NCI-H1105 (cell line): ENCODE data around the gene CES1.
"Not testable (repeated sequence)": the region's sequence is repeated elsewhere in the genome, so short reads cannot be mapped to it uniquely, and the experiment has no call there.

Experiments
- DNase-seq: peaks from one replicate; lab custom pipeline; 2025; lab: John Stamatoyannopoulos, UW

CES1 gene

DNA sequence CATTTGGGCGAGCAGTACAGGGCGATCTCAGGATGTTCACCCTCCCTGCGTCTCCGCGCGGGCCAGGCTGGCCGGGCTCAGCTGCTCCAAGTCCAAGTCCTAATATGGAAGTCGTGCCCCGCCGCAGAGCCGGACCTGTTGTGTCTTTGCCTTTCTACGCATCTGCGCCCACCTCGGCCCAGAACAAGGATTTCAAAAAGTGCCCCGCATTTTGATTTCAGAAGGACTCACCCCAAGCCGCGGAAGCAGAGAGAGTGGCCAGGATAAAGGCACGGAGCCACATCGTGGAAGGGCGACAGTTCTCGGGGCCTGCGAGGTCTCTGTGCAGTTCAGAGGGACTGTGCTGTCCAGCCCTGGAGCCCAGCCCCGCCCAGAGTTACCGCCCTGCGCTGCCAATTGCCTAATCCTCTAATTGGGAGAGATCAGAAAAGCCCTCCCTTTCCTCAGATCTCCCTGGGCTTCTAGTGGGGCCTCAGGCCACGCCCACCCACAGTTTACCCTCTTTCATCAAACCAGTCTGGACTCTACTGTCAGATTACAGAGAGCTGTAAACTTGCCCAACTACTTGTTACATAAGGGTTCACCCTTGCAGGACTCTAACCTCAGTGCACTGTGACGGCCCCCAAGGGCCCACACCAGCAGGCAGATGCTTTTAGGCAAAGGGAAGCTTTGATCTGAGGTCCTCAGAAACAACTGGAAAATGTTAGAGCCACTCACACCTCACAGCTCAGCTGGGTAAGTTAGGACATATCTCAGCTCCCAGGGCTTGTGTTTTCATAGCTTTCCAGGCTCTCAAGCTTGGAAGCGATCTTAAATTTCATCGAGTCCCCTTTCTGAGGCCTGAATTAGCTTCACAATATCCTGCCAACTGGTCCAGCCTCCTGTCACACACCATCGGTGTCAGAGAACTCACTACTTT is at the start of gene CES1:
CES1 (minus strand) TSS at position 324 of the 919 bp plus-strand sequence; CDS start at position 283, 41 bp downstream.
- DNase-seq, result no peak

DNA sequence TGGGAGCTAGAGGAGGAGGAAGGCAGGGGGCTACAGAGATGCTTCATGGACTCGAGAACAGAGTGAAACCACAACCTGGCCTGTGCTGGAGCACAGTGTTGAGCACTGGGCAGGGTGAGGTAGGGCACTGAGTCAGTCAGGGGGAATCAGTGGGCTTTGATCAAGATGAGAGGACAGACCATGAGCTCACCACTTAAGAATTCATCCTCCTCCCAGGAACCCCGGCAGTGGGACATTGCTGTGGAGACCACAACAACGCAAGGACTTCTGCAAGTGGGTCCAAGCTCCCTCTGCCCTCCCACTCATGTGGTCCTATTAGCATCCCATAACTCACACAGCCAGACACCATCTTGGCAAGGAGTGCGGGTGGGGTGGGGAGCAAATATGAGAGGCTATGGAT is 44.0 kb upstream of the CES1 start:
- no peak for DNase-seq

- no peak for DNase-seq
Measured at GRCh38 chr16:55875273-55875672, 42.4 kb upstream of the CES1 start, which contains the start of gene CES5A. CES5A (minus strand) TSS chr16:55875373; CDS start chr16:55875221, 152 bp downstream.

- DNase-seq, result no peak
Measured at GRCh38 chr16:55873122-55873521, 40.2 kb upstream of the CES1 start.

- DNase-seq, result no peak
Measured at GRCh38 chr16:55872130-55872529, 39.2 kb upstream of the CES1 start.

DNA sequence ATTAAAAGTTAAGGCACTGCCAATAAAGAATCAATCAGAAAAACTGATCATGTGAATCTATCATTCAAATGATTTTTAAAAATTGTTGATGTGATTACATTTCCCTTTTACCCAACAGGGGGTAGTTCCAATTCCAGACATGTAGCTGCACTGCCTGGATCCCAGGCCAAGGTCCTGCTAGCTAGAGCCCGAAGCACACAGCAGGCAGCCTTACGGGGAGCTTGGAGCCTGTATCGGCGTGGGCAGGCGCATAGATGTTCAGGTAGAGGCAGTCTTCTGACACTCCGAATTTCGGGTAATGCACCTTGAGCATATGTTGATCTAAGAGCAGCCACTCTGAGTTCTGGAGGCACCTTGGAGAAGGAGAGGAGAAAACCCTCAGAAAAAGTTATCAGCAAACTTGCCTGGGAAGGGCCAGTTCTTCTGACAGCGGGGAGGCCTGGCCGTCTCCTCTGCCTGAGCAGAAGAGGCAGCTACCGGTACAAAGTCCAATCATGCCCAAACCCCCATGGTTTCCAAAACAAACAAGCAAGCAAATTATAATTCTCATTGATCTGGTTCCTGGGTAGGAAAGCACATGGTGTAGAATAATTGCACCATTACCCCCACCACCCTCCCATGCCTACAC is 38.6 kb upstream of the CES1 start:
- no peak for DNase-seq

- DNase-seq, result no peak
Measured at GRCh38 chr16:55868980-55869379, 36.1 kb upstream of the CES1 start.

- no peak for DNase-seq
Measured at GRCh38 chr16:55868137-55868536, 35.2 kb upstream of the CES1 start.

DNA sequence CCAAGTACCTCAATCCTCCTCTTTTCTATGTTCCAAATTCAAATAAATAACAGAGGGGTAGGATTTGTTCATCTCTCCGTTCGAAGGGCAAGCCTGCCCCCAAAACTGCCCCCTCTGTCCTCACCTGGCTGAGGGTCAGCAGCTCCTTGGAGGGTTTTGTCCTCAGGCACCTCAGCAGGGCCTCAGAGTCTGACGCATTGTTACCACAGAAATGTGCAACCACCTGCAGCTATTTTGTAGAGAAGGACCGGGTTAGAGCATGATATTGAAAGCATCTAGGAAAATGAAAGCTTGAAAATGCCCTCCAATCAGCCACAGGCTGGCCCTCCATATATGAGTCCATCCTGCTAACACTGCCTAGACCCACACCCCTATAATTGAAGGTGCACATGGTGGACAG is 28.4 kb upstream of the CES1 start:
- no peak for DNase-seq

- not testable (repeated sequence) for DNase-seq
Measured at GRCh38 chr16:55857650-55858049, 24.8 kb upstream of the CES1 start.

DNA sequence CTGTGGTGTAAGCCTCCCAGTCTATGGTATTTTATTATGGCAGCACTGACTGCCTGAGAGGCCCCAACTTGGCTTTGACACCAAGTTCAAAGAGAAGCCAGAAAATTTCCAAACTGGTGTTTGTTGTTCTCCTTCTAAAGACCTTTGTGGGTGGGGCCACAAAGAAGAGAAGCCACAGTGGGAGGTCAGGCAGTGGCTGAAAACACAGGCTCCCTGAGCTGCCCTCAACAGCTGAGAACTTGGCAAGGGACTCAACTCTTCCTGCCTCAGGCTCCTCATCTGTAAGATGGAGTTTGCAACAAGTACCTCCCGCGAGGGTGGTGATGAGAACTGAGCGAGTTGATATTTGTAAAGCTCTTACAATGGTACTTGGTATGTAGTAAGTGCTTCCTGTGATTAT is 24.1 kb upstream of the CES1 start:
- DNase-seq, result no peak

DNA sequence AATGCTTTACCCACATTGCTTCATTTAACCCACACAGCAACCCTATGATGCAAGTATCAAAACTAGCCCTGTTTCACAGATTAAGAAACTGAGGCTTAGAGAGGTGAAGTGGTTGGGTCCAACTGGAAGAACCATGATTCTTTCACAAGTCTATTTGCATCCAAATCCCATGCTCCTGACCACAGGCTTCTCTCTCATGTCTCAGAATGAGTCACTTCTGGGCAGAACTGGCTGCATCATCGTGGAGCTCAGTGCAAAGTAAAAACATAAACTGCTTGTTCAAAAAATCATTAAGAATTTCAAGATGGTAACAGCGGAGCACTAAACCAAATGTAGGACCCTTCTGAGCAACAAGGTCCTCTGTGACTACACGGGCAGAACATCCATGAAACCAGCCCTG is 20.2 kb upstream of the CES1 start:
- DNase-seq, result no peak

DNA sequence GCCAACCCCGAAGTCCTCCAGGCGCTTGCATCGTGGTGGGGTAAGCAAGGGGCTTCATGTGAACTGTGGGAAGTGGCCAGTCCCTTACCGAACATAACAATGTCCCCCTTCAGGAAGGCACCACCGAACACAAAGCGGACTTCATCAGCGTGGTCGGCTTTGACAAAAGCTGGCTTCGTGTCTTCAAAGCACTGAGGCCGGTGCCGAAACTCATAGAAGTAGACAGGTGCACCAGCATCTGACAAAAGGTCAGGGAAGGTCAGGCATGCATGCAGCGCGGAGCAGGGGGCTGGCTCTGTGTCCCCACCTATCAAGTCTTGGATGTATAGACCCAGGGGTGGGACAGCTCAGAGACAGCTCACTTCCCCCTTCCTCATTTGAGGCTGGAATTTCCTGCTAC is 16.6 kb upstream of the CES1 start:
- no peak for DNase-seq

GRCh38 chr16:55846598-55847346 is 13.9 kb upstream of the CES1 start:
- no peak for DNase-seq

DNA sequence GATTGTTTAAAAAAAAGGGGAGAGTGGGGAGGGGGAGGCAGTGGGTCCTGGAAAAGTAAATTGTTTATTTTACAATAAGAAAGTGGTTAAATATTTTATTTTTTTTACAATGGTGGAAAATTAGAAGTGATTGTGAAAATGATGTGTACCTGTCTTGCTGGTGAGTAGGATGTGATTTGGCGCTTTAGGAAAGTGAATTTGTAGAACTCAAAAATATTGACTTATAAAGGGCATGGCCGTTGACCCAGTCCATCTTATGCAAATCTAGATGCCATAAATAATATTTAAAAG is 10.2 kb upstream of the CES1 start:
- DNase-seq, result no peak

DNA sequence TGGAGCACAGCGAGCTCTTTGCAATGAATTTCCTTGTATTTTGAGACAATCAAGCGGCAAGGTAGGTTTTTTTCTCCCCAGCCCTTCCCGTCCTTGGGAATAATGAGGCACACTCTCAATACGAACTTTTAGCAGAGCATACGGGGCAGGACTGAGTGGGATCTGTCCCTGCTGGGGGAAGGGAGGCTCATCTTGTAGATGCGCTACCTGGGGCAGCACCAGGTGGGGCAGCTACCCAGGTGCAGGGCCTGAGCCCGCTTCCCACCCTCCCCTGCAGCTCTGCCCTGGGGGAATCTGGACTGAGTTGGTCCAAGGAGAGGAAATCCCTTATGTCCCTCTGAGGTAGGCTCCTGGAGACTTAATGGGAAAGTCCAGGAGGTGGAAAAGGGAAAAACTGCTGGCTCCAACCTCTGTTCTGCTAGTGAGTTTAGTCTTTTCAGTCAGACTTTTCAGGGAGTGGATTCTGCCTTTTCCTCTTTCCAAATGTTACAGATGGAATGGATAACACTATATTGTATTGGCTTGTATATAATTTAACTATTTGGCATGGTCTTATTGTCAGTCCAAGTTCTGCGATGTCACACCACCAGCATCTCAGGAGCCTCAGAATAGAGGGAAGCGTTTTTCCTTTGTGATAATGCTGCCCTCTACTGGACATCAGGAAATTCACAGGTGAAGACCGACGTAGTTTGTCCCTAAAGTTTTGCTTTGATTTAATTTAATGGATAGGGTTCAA is 9.6 kb upstream of the CES1 start:
- DNase-seq, result peak; percentile 47

DNA sequence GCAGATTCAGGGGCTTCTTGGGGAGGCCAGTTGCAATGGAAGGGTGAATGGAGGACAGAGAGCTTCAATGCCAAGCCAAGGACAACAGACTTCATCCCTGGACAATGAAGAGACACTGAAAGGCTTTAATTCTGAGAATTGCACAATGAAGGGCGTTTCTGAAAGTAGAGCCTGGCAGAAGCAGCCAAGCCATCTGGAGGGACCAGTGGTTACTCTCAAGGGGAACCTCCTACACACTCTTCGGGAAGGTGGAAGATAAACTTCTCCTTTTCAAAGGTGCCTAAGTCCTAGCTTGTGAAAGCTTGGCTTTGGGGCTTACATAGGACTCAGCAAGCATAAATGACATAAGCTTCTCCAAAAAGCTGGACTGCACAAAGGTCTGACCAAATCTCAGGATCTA is 6.2 kb upstream of the CES1 start:
- no peak for DNase-seq

- DNase-seq, result no peak
Measured at GRCh38 chr16:55836158-55836611, 3.3 kb upstream of the CES1 start.

- no peak for DNase-seq
Measured at GRCh38 chr16:55835581-55835980, 2.7 kb upstream of the CES1 start.

DNA sequence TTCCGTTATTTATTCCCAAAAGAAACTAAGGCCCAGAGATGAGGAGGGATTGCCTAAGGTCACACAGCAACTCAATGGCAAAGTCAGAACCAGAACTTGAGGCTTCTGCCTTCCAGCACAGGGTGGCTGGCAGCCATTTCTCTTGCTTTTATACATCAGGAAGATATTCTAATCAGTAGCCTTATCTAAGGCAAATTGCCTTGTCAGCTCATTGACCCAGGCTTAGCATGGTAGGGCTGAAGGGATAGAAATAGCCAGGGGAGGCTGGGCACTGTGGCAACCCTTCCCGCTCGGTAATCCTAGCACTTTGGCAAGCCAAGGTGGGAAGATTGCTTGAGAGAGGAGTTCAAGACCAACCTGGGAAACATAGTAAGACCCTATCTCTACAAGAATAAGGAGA is 2.3 kb upstream of the CES1 start:
- DNase-seq, result not testable (repeated sequence)

- DNase-seq, result no peak
Measured at GRCh38 chr16:55834049-55834448, 1.2 kb upstream of the CES1 start.

- no peak for DNase-seq
Measured at GRCh38 chr16:55832425-55832772, 497 bp downstream of the CES1 start.
